Loucy (cell line): ENCODE data around the gene RNF32.

Source experiments
- H2AFZ ChIP-seq: fragments of 200-600 bp; sonication (generic); 2 replicates; pipeline ENCODE4 v1.6.0; 2016; ENCODE audit warnings: antibody characterized with exemption, mild to moderate bottlenecking, low read length, moderate library complexity
- H3F3A ChIP-seq: fragments of 200-600 bp; 2 replicates; pipeline ENCODE4 v1.6.0; 2016; ENCODE audit warnings: antibody characterized with exemption, low read depth, mild to moderate bottlenecking
- H3K27me3 ChIP-seq: fragments of 200-600 bp; sonication (generic); 2 replicates; pipeline ENCODE4 v1.6.1; 2014; ENCODE audit warnings: low read length, mild to moderate bottlenecking; ENCODE audit not compliant: insufficient read depth, poor library complexity, severe bottlenecking
- H3K36me3 ChIP-seq: fragments of 200-600 bp; sonication (generic); 2 replicates; pipeline ENCODE4 v1.6.1; 2016; ENCODE audit warnings: low read length; ENCODE audit not compliant: insufficient read depth
- H3K4me1 ChIP-seq: fragments of 200-600 bp; sonication (generic); 2 replicates; pipeline ENCODE4 v1.5.1; 2014; ENCODE audit warnings: low read length, mild to moderate bottlenecking; ENCODE audit not compliant: insufficient read depth, poor library complexity, severe bottlenecking
- H3K4me2 ChIP-seq: fragments of 200-600 bp; sonication (generic); 2 replicates; pipeline ENCODE4 v1.6.0; 2014; ENCODE audit warnings: antibody characterized with exemption, low read length, low read depth, mild to moderate bottlenecking; ENCODE audit not compliant: poor library complexity, severe bottlenecking
- H3K4me3 ChIP-seq: fragments of 200-600 bp; sonication (generic); 2 replicates; pipeline ENCODE4 v1.5.1; 2014; ENCODE audit warnings: low read length, mild to moderate bottlenecking, mixed read lengths; ENCODE audit not compliant: poor library complexity, severe bottlenecking
- H3K79me2 ChIP-seq: fragments of 200-600 bp; sonication (generic); 2 replicates; pipeline ENCODE4 v1.6.1; 2014; ENCODE audit warnings: low read length; ENCODE audit not compliant: insufficient read depth
- H3K9ac ChIP-seq: fragments of 200-600 bp; sonication (generic); 2 replicates; pipeline ENCODE4 v1.6.0; 2014; ENCODE audit warnings: mild to moderate bottlenecking, low read depth, low read length, moderate library complexity; ENCODE audit not compliant: poor library complexity, severe bottlenecking
- H3K9me2 ChIP-seq: fragments of 200-600 bp; sonication (generic); replicated peaks from 2 replicates; pipeline ENCODE4 v1.6.1; 2016; ENCODE audit warnings: low read depth, low read length, mixed read lengths
- H3K9me3 ChIP-seq: fragments of 200-600 bp; sonication (generic); 2 replicates; pipeline ENCODE4 v1.6.1; 2014; ENCODE audit warnings: mild to moderate bottlenecking, antibody characterized with exemption, low read length, low read depth; ENCODE audit not compliant: insufficient read depth
- H4K20me1 ChIP-seq: fragments of 200-600 bp; sonication (generic); 2 replicates; pipeline ENCODE4 v1.6.0; 2014; ENCODE audit warnings: antibody characterized with exemption, low read length, mild to moderate bottlenecking; ENCODE audit not compliant: insufficient read depth, poor library complexity, severe bottlenecking
- EZH2phosphoT487 ChIP-seq: fragments of 200-600 bp; IDR thresholded peaks from 2 replicates; pipeline ENCODE4 v1.6.1; 2018; ENCODE audit warnings: antibody characterized with exemption, mild to moderate bottlenecking, moderate library complexity, borderline replicate concordance
- TF ChIP-seq, protein P1 (sequence below): fragments of 200-600 bp; sonication (generic); conservative IDR thresholded peaks from 2 replicates; pipeline ENCODE4 v1.5.1; 2014; ENCODE audit warnings: mild to moderate bottlenecking, antibody characterized with exemption, low read length

Gene RNF32

GRCh38 chr7:156662277-156662676 is 21.7 kb downstream of the RNF32 start:
- no peak overlapping the region for H2AFZ ChIP-seq
- TF ChIP-seq, protein P1, sequence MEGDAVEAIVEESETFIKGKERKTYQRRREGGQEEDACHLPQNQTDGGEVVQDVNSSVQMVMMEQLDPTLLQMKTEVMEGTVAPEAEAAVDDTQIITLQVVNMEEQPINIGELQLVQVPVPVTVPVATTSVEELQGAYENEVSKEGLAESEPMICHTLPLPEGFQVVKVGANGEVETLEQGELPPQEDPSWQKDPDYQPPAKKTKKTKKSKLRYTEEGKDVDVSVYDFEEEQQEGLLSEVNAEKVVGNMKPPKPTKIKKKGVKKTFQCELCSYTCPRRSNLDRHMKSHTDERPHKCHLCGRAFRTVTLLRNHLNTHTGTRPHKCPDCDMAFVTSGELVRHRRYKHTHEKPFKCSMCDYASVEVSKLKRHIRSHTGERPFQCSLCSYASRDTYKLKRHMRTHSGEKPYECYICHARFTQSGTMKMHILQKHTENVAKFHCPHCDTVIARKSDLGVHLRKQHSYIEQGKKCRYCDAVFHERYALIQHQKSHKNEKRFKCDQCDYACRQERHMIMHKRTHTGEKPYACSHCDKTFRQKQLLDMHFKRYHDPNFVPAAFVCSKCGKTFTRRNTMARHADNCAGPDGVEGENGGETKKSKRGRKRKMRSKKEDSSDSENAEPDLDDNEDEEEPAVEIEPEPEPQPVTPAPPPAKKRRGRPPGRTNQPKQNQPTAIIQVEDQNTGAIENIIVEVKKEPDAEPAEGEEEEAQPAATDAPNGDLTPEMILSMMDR, result no peak
- TF ChIP-seq EZH2phosphoT487, result no peak
- H3K9ac ChIP-seq, result no peak overlapping the region
- no peaks in the 10 kb centered on the region for H3K79me2 ChIP-seq
- no peak overlapping the region for H3K4me2 ChIP-seq
- H3K4me3 ChIP-seq, result no peak overlapping the region
- no peaks in the 10 kb centered on the region for H3K36me3 ChIP-seq
- H3K9me3 ChIP-seq, result no peaks in the 10 kb centered on the region
- no peaks in the 10 kb centered on the region for H4K20me1 ChIP-seq
- H3F3A ChIP-seq, result no peaks in the 10 kb centered on the region
- no peaks in the 10 kb centered on the region for H3K4me1 ChIP-seq
- H3K27me3 ChIP-seq, result no peaks in the 10 kb centered on the region
- no peaks in the 10 kb centered on the region for H3K9me2 ChIP-seq

- no peaks in the 10 kb centered on the region for H3K9me2 ChIP-seq
- no peaks in the 10 kb centered on the region for H3K36me3 ChIP-seq
- TF ChIP-seq, protein P1, result no peak
- TF ChIP-seq EZH2phosphoT487, result no peak
- no peaks in the 10 kb centered on the region for H3K79me2 ChIP-seq
- no peak overlapping the region for H3K9ac ChIP-seq
- H3K4me2 ChIP-seq, result no peak overlapping the region
- no peaks in the 10 kb centered on the region for H3F3A ChIP-seq
- no peaks in the 10 kb centered on the region for H3K4me1 ChIP-seq
- H2AFZ ChIP-seq, result no peak overlapping the region
- H4K20me1 ChIP-seq, result no peaks in the 10 kb centered on the region
- H3K9me3 ChIP-seq, result no peaks in the 10 kb centered on the region
- H3K4me3 ChIP-seq, result no peak overlapping the region
- no peaks in the 10 kb centered on the region for H3K27me3 ChIP-seq
These were observed 24.5 kb downstream of the RNF32 start for GRCh38 chr7:156665101-156665500.

DNA sequence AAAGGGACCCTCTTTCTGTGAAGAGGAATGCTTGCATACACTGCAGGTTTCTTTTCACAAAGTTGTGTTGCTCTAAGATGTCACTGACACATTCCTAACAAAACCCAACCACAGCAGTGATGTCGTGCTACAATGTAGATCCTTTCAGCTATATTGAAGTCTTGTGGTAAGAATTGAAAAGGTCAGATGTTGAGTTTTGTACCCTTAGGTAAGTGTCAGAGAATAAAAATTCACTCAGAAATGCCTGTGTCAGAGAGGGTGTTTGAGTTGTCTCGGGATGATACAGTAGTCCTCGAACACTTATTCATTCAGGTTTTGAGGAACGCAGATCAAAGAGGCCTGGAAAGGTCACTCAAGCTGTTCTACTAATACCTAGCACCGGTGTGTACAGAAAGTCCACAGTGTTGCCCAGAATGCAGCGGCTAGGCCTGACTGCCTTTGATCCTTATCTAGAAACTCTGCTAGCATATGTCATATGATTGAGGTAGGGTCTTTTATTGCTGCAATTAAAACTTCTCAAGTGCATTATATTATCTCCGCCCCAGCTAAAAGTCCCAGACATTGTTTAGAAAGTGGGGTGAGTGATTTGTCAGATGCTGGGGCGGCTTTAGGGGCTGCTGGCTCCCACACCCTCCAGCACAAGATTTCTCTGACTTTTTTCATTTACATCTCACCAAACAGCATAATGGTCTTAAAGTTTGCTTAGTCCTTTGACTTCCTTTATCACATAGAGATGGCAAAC is 26.0 kb downstream of the RNF32 start:
- Histone ChIP-seq H4K20me1 (no peaks in the 10 kb centered on the region), H3K4me3 (no peak overlapping the region), H3K79me2 (no peaks in the 10 kb centered on the region), H3K4me2 (no peak overlapping the region), H3K4me1 (no peaks in the 10 kb centered on the region), H3F3A (no peaks in the 10 kb centered on the region), H3K9me3 (no peaks in the 10 kb centered on the region), H2AFZ (no peak overlapping the region), H3K9me2 (no peaks in the 10 kb centered on the region), H3K36me3 (no peaks in the 10 kb centered on the region), H3K9ac (no peak overlapping the region), H3K27me3 (no peaks in the 10 kb centered on the region)
- TF ChIP-seq EZH2phosphoT487, result no peak
- TF ChIP-seq, protein P1, result no peak
